Mesothelial cell of epicardium (in vitro differentiated cells): ENCODE measurements around the gene MPHOSPH8. TPM values are rescaled to one million over a fixed set of nuclear protein-coding genes. Genes with fewer than 3 reads are reported as not detected.

ENCODE experiments used
- DNase-seq, 2 experiments: peaks; one replicate each; pipeline ENCODE4 v3.0.0; 2021; ENCODE audit warnings: low spot score in 2 of 2; ENCODE audit not compliant: unreplicated experiment in 2 of 2
- H3K27ac Mint-ChIP-seq: 2 replicates; pipeline ENCODE4 v1.8.0; 2021; ENCODE audit warnings: mixed read lengths
- H3K27me3 Mint-ChIP-seq: 2 replicates; pipeline ENCODE4 v1.8.0; 2021; ENCODE audit warnings: low read depth, mixed read lengths
- H3K36me3 Mint-ChIP-seq: 2 replicates; pipeline ENCODE4 v1.8.0; 2021; ENCODE audit warnings: mixed read lengths
- H3K4me1 Mint-ChIP-seq: 2 replicates; pipeline ENCODE4 v1.8.0; 2021; ENCODE audit warnings: mixed read lengths
- H3K4me3 Mint-ChIP-seq: 2 replicates; pipeline ENCODE4 v1.8.0; 2021; ENCODE audit warnings: mild to moderate bottlenecking, moderate library complexity, mixed read lengths
- H3K9me3 Mint-ChIP-seq: 2 replicates; pipeline ENCODE4 v1.8.0; 2021; ENCODE audit warnings: mixed read lengths
- CTCF ChIP-seq: fragments of 200-600 bp; sonication (generic); IDR thresholded peaks from one replicate; pipeline ENCODE4 v1.5.0; 2021; ENCODE audit warnings: antibody characterized with exemption; ENCODE audit not compliant: unreplicated experiment
- total RNA-seq: library from RNA; stranded (reverse); gene quantifications from 3 replicates; pipeline ENCODE4 v1.2.1, GENCODE V29; 2021

Gene MPHOSPH8
- total RNA-seq, 1 donor from 2014 or later: 32.6 TPM

GRCh38 chr13:19673473-19674430, 40.3 kb downstream of the MPHOSPH8 start:
- H3K4me1 Mint-ChIP-seq: no peaks in the 10 kb centered on the region
- H3K27me3 Mint-ChIP-seq: no peaks in the 10 kb centered on the region
- no peak overlapping the region for H3K4me3 Mint-ChIP-seq
- TF ChIP-seq CTCF: no peak
- H3K27ac Mint-ChIP-seq: peak overlapping the region; percentile 74
- H3K9me3 Mint-ChIP-seq: no peaks in the 10 kb centered on the region
- DNase-seq: no peak
- H3K36me3 Mint-ChIP-seq: peaks cover 44% of the 10 kb centered on the region

GRCh38 chr13:19674898-19675297, 41.4 kb downstream of the MPHOSPH8 start:
- H3K36me3 Mint-ChIP-seq: peaks cover 43% of the 10 kb centered on the region
- TF ChIP-seq CTCF: no peak
- no peaks in the 10 kb centered on the region for H3K4me1 Mint-ChIP-seq
- no peak for DNase-seq
- H3K27ac Mint-ChIP-seq: no peak overlapping the region
- H3K27me3 Mint-ChIP-seq: no peaks in the 10 kb centered on the region
- no peak overlapping the region for H3K4me3 Mint-ChIP-seq
- no peaks in the 10 kb centered on the region for H3K9me3 Mint-ChIP-seq

DNA sequence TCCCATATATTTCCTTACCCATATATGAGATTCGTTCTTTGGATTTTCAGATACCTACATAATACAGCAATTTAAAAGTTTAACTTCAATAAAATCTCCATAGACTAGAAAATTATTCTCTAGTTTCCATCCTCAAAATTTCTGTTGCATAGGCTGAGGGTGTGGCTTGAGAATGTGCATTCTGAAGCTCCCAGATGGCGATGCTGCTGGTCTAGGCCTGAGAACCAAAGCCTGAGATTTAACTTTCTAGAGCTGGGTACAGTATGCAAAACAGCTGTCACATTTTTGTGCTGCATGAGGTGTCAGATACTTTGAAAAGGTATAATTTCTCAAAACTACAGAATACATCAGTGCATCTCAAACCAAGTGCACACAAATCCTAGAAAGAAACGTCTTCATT, 42.7 kb downstream of the MPHOSPH8 start:
- H3K27ac Mint-ChIP-seq: no peak overlapping the region
- no peaks in the 10 kb centered on the region for H3K27me3 Mint-ChIP-seq
- DNase-seq: no peak
- TF ChIP-seq CTCF: no peak
- no peaks in the 10 kb centered on the region for H3K9me3 Mint-ChIP-seq
- no peak overlapping the region for H3K4me3 Mint-ChIP-seq
- H3K4me1 Mint-ChIP-seq: no peaks in the 10 kb centered on the region
- peaks cover 35% of the 10 kb centered on the region for H3K36me3 Mint-ChIP-seq

DNA sequence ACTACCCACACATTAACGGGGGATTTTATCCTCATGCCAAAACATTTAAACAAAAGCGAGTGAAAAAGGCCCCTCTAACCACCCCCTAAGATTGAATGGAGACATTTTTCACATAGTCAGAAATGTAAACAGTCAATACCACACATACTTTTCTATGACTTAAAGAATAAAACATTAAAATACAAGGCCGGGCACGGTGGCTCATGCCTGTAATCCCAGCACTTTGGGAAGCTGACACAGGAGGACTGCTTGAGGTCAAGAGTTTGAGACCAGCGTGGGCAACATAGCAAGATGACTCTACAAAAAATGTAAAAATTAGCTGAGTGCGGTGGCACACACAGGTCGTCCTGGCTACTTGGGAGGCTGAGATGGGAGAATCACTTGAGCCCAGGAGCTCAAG, 47.3 kb downstream of the MPHOSPH8 start:
- TF ChIP-seq CTCF: no peak
- no peaks in the 10 kb centered on the region for H3K4me1 Mint-ChIP-seq
- no peak overlapping the region for H3K4me3 Mint-ChIP-seq
- no peaks in the 10 kb centered on the region for H3K9me3 Mint-ChIP-seq
- H3K27ac Mint-ChIP-seq: peak overlapping the region; percentile 12
- no peaks in the 10 kb centered on the region for H3K27me3 Mint-ChIP-seq
- peaks cover 12% of the 10 kb centered on the region for H3K36me3 Mint-ChIP-seq
- no peak for DNase-seq

GRCh38 chr13:19681517-19681916, 48.1 kb downstream of the MPHOSPH8 start:
- Mint-ChIP-seq H3K27ac (no peak overlapping the region), H3K4me1 (no peaks in the 10 kb centered on the region), H3K4me3 (no peak overlapping the region), H3K9me3 (no peaks in the 10 kb centered on the region), H3K36me3 (peaks cover 9% of the 10 kb centered on the region), H3K27me3 (no peaks in the 10 kb centered on the region)
- TF ChIP-seq CTCF: no peak
- DNase-seq: no peak
